Fibroblast of villous mesenchyme (primary cell): ENCODE results near the gene MFSD11. TPM values are rescaled to one million over a fixed set of nuclear protein-coding genes. Genes with fewer than 3 reads are reported as not detected.
"Not testable (repeated sequence)": the region's sequence is repeated elsewhere in the genome, so short reads cannot be mapped to it uniquely, and the experiment has no call there.

Experiments used
- DNase-seq: peaks from one replicate; pipeline ENCODE4 v3.0.0-alpha.2; 2010; ENCODE audit warnings: low read depth
- H3K4me3 ChIP-seq: 2 replicates; pipeline ENCODE4 v1.5.1; 2011; ENCODE audit warnings: low read depth, mild to moderate bottlenecking, low read length
- CTCF ChIP-seq: IDR thresholded peaks from 2 replicates; pipeline ENCODE4 v1.5.1; 2012; ENCODE audit warnings: low read depth, mild to moderate bottlenecking, low read length; ENCODE audit not compliant: insufficient read depth
- total RNA-seq: library from RNA; depleted of rRNA; stranded (reverse); fragments of >200 nt; gene quantifications from 2 replicates; pipeline ENCODE4 v1.2.3, GENCODE V29; 2012

Gene MFSD11
- total RNA-seq, 1 donor: 44.5 TPM

DNA sequence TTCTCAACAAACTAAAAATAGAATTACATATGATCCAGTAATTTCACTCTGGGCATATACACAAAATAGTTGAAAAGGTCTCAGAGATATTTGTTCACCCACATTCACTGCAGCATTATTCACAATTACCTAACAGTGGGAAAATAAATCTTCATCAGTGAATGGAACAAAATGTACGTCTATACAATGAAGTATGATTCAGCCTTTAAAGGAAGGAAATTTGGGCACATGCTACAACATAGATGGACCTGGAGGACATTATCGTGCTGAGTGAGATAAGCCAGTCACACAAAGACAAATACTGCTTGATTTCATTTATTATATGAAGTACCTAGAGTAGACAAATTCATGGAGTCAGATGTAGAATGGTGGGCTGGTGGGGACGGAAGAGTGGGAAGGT lies 47.0 kb downstream of the MFSD11 start:
- DNase-seq: no peak
- no peak overlapping the region for H3K4me3 ChIP-seq
- no peak for TF ChIP-seq CTCF

GRCh38 chr17:76787866-76788265 lies 49.9 kb downstream of the MFSD11 start:
- DNase-seq: not testable (repeated sequence)

GRCh38 chr17:76789235-76789788 lies 51.4 kb downstream of the MFSD11 start:
- TF ChIP-seq CTCF: no peak
- H3K4me3 ChIP-seq: no peak overlapping the region
- DNase-seq: peak; percentile 31

More at GRCh38 chr17:76787866-76788265, 49.9 kb downstream of the MFSD11 start:
- H3K4me3 ChIP-seq: not testable (repeated sequence)

GRCh38 chr17:76791053-76791980 lies 53.4 kb downstream of the MFSD11 start:
- peak overlapping the region; percentile 33 for H3K4me3 ChIP-seq
- DNase-seq: peak; percentile 87
- no peak for TF ChIP-seq CTCF

DNA sequence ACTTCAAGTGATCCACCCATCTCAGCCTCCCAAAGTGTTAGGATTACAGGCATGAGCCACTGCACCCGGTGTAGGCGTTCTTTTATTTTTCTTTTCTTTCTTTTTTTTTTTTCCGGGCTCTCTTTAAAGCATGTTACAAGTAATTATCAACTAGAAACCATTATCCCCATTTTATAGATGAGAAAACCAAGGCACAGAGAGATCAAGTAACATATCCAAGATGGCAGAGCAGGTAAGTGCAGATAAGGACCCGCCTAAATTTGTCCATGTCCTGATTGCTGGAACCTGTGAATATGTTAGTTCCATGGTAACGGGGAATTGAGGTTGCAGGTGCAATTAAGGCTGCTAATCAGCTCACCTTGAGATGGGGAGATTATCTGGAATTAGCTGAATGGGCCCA lies 54.4 kb downstream of the MFSD11 start:
- DNase-seq: no peak
- H3K4me3 ChIP-seq: no peak overlapping the region
- TF ChIP-seq CTCF: no peak

- DNase-seq: peak; percentile 30
- TF ChIP-seq CTCF: peak; percentile 54
- no peak overlapping the region for H3K4me3 ChIP-seq
Measured at GRCh38 chr17:76793775-76794174, 55.9 kb downstream of the MFSD11 start.

DNA sequence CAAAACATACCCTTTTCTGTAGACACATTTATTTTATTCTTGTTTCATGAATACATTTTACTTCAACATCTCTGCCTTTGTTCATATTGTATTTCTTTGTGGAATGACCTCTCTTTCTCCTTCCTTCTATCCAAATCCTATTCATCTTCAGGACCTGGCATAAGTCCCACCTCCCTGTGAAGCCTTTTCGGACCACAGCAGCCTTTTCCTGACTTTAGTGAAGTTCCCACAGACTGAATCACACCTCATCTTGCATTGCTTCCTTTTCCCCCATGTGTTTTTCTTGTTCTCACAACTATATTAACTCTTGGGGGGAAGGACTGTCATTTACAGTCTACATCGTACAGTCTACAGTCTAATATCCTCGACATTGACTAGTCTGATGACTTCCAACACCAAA lies 58.2 kb downstream of the MFSD11 start:
- no peak overlapping the region for H3K4me3 ChIP-seq
- no peak for TF ChIP-seq CTCF
- no peak for DNase-seq
